H1 (cell line): ENCODE results near the gene ANO6. TPM values are rescaled to one million over a fixed set of nuclear protein-coding genes. Genes with fewer than 3 reads are reported as not detected.

Experiments
- CTCF ChIA-PET: fragments of 300-600 bp; sonication (Branson Sonifier 250); formaldehyde crosslinking; loops from one replicate; lab custom pipeline; 2021; ENCODE audit not compliant: partially characterized antibody; lab: Charles Lee
- POLR2A ChIA-PET: fragments of 300-600 bp; sonication (Branson Sonifier 250); formaldehyde crosslinking; loops from one replicate; lab custom pipeline; 2021; ENCODE audit warnings: inconsistent platforms; ENCODE audit not compliant: partially characterized antibody; lab: Charles Lee
- DNase-seq, 2 experiments: peaks; one replicate each; pipeline versions ENCODE4 v3.0.0 to v3.0.0-alpha.2; 2010 to 2022; ENCODE audit warnings: low spot score in 2 of 2, low read depth in 1 of 2, mixed read lengths in 1 of 2
- FAIRE-seq: peaks from 2 replicates; lab custom pipeline; 2011; peaks lifted over from hg19 to GRCh38; lab: Jason Lieb, UNC
- H2AFZ ChIP-seq: 2 replicates; pipeline ENCODE4 v1.8.1; 2012; ENCODE audit warnings: low read length, inconsistent platforms
- H2AK5ac ChIP-seq: 2 replicates; pipeline ENCODE4 v1.6.1; 2013; ENCODE audit warnings: low read depth, low read length
- H2BK120ac ChIP-seq: replicated peaks from 2 replicates; pipeline ENCODE3; 2013; ENCODE audit warnings: low read depth, low read length, inconsistent platforms
- H2BK12ac ChIP-seq: 2 replicates; pipeline ENCODE4 v1.6.1; 2013; ENCODE audit warnings: low read depth, low read length
- H2BK15ac ChIP-seq: 2 replicates; pipeline ENCODE4 v1.6.1; 2013; ENCODE audit warnings: low read length
- H2BK20ac ChIP-seq: 2 replicates; pipeline ENCODE4 v1.6.1; 2013; ENCODE audit warnings: low read length
- H2BK5ac ChIP-seq: 2 replicates; pipeline ENCODE4 v1.6.1; 2013; ENCODE audit warnings: low read depth, low read length
- H3K14ac ChIP-seq: 2 replicates; pipeline ENCODE4 v1.6.1; 2013; ENCODE audit warnings: inconsistent platforms; ENCODE audit not compliant: insufficient read length
- H3K18ac ChIP-seq: 2 replicates; pipeline ENCODE4 v1.6.1; 2013; ENCODE audit warnings: low read length; ENCODE audit errors: extremely low read depth
- H3K23ac ChIP-seq: 2 replicates; pipeline ENCODE4 v1.6.1; 2013; ENCODE audit warnings: inconsistent platforms; ENCODE audit not compliant: insufficient read length
- H3K23me2 ChIP-seq: 2 replicates; pipeline ENCODE4 v1.6.1; 2013; ENCODE audit warnings: low read depth, low read length
- H3K27ac ChIP-seq: 2 replicates; pipeline ENCODE4 v1.6.1; 2011; ENCODE audit warnings: low read depth, low read length, inconsistent platforms
- H3K27me3 ChIP-seq, 4 experiments: replicated peaks in 1 of 4; 1 replicate in 1 of 4; 2 replicates in 3 of 4; pipeline versions ENCODE4 v1.6.1 to v1.8.1; 2011 to 2013; ENCODE audit warnings: low read length in 3 of 4, mild to moderate bottlenecking in 3 of 4, inconsistent platforms in 2 of 4, mixed read lengths in 2 of 4, moderate library complexity in 1 of 4; ENCODE audit not compliant: control insufficient read depth in 3 of 4, insufficient read depth in 3 of 4; ENCODE audit errors: extremely low read depth in 1 of 4
- H3K36me3 ChIP-seq, 4 experiments: 2 replicates each; pipeline versions ENCODE4 v1.6.1 to v1.8.1; 2011 to 2013; ENCODE audit warnings: mild to moderate bottlenecking in 4 of 4, low read length in 3 of 4, moderate library complexity in 2 of 4, control low read depth in 1 of 4, inconsistent platforms in 1 of 4; ENCODE audit not compliant: insufficient read depth in 4 of 4, control insufficient read depth in 2 of 4
- H3K4ac ChIP-seq: replicated peaks from 2 replicates; pipeline ENCODE3; 2013; ENCODE audit warnings: low read length, low read depth, mixed read lengths, inconsistent platforms; ENCODE audit not compliant: insufficient read length
- H3K4me1 ChIP-seq, 4 experiments: replicated peaks in 1 of 4; 1 replicate in 1 of 4; 2 replicates in 3 of 4; pipeline versions ENCODE4 v1.6.1 to v1.8.1; 2011 to 2013; ENCODE audit warnings: low read length in 3 of 4, inconsistent platforms in 2 of 4, mixed read lengths in 1 of 4; ENCODE audit not compliant: insufficient read depth in 4 of 4, control insufficient read depth in 3 of 4
- H3K4me2 ChIP-seq, 2 experiments: 2 replicates each; pipeline versions ENCODE4 v1.6.1 to v1.8.1; 2011 to 2013; ENCODE audit warnings: low read depth in 2 of 2, low read length in 2 of 2, control low read depth in 1 of 2, inconsistent platforms in 1 of 2, mild to moderate bottlenecking in 1 of 2; ENCODE audit not compliant: insufficient read depth in 1 of 2
- H3K4me3 ChIP-seq, 4 experiments: fragments of 200-600, 300-600 bp in 1 of 4; sonication (generic), shearing (Covaris generic), sonication (Bioruptor Twin) in 1 of 4; 2 replicates each; pipeline versions ENCODE4 v1.5.1 to v1.8.1; 2011 to 2016; ENCODE audit warnings: low read length in 4 of 4, low read depth in 3 of 4, control low read depth in 2 of 4, inconsistent platforms in 2 of 4, mild to moderate bottlenecking in 2 of 4, mixed read lengths in 1 of 4, moderate library complexity in 1 of 4; ENCODE audit not compliant: insufficient read depth in 2 of 4; ENCODE audit errors: extremely low read depth in 1 of 4
- H3K56ac ChIP-seq: replicated peaks from 2 replicates; pipeline ENCODE3; 2013; ENCODE audit warnings: low read depth, mild to moderate bottlenecking, mixed read lengths, low read length, inconsistent platforms; ENCODE audit not compliant: insufficient read length
- H3K79me1 ChIP-seq: 2 replicates; pipeline ENCODE4 v1.6.1; 2013; ENCODE audit warnings: low read depth, low read length, control low read depth
- H3K79me2 ChIP-seq, 2 experiments: 2 replicates each; pipeline versions ENCODE4 v1.6.1 to v1.8.1; 2012 to 2013; ENCODE audit warnings: low read length in 2 of 2, mild to moderate bottlenecking in 2 of 2, inconsistent platforms in 1 of 2; ENCODE audit not compliant: insufficient read depth in 2 of 2, control insufficient read depth in 1 of 2
- H3K9ac ChIP-seq, 4 experiments: replicated peaks in 1 of 4; 1 replicate in 1 of 4; 2 replicates in 3 of 4; pipeline versions ENCODE4 v1.6.1 to v1.8.1; 2011 to 2013; ENCODE audit warnings: low read depth in 3 of 4, low read length in 3 of 4, control low read depth in 2 of 4, mild to moderate bottlenecking in 2 of 4, moderate library complexity in 2 of 4, inconsistent platforms in 1 of 4; ENCODE audit errors: extremely low read depth in 1 of 4
- H3K9me3 ChIP-seq, 2 experiments: 2 replicates each; pipeline versions ENCODE4 v1.6.1 to v1.8.1; 2012 to 2013; ENCODE audit warnings: mild to moderate bottlenecking in 2 of 2, moderate library complexity in 2 of 2, control low read depth in 1 of 2, inconsistent platforms in 1 of 2, low read depth in 1 of 2, low read length in 1 of 2, mixed read lengths in 1 of 2; ENCODE audit not compliant: insufficient read depth in 2 of 2
- H4K20me1 ChIP-seq, 2 experiments: replicated peaks in 1 of 2; 2 replicates each; pipeline versions ENCODE3 to v1.8.1; 2011 to 2013; ENCODE audit warnings: inconsistent platforms in 2 of 2, low read length in 2 of 2, mild to moderate bottlenecking in 1 of 2; ENCODE audit not compliant: insufficient read depth in 2 of 2, control insufficient read depth in 1 of 2
- H4K5ac ChIP-seq: 2 replicates; pipeline ENCODE4 v1.6.1; 2013; ENCODE audit warnings: low read length, low read depth, mixed read lengths, inconsistent platforms; ENCODE audit not compliant: insufficient read length
- H4K8ac ChIP-seq: 2 replicates; pipeline ENCODE4 v1.8.0; 2013; ENCODE audit warnings: mild to moderate bottlenecking, moderate library complexity, low read length, inconsistent platforms; ENCODE audit not compliant: insufficient read depth; ENCODE audit errors: extremely low read depth
- H4K91ac ChIP-seq: replicated peaks from 2 replicates; pipeline ENCODE3; 2013; ENCODE audit warnings: low read length, mixed read lengths, inconsistent platforms; ENCODE audit not compliant: insufficient read length
- ASH2L ChIP-seq: fragments of 200-600, 300-600 bp; sonication (generic); IDR thresholded peaks from one replicate; pipeline ENCODE4 v1.7.1; 2017; ENCODE audit warnings: low read length
- CBX5 ChIP-seq: fragments of 300-800, 300-1000 bp; sonication (generic); IDR thresholded peaks from 2 replicates; pipeline ENCODE4 v1.7.1; 2016; ENCODE audit warnings: antibody characterized with exemption, low read length, low read depth
- CHD1 ChIP-seq: IDR thresholded peaks from 2 replicates; pipeline ENCODE4 v1.6.1; 2012; ENCODE audit warnings: low read depth, low read length, improper control_type of control experiment
- GTF2F1 ChIP-seq: IDR thresholded peaks from 2 replicates; pipeline ENCODE4 v1.6.1; 2012; ENCODE audit warnings: low read depth, low read length, improper control_type of control experiment, borderline replicate concordance
- HDAC2 ChIP-seq, 2 experiments: fragments of 300-600 bp in 1 of 2; sonication (generic) in 1 of 2; IDR thresholded peaks; 2 replicates each; pipeline ENCODE4 v1.6.1; 2011 to 2012; ENCODE audit warnings: low read depth in 2 of 2, low read length in 2 of 2, mild to moderate bottlenecking in 2 of 2, moderate library complexity in 2 of 2, borderline replicate concordance in 1 of 2, inconsistent platforms in 1 of 2
- HDAC6 ChIP-seq: IDR thresholded peaks from one replicate; pipeline ENCODE4 v1.7.1; 2012; ENCODE audit warnings: low read depth, mild to moderate bottlenecking, inconsistent platforms, low read length, moderate library complexity
- MAFK ChIP-seq: IDR thresholded peaks from 2 replicates; pipeline ENCODE4 v1.6.1; 2012; ENCODE audit warnings: low read depth, mild to moderate bottlenecking, improper control_type of control experiment, low read length
- NRF1 ChIP-seq: IDR thresholded peaks from 2 replicates; pipeline ENCODE4 v1.6.1; 2011; ENCODE audit warnings: mild to moderate bottlenecking, low read depth, low read length, improper control_type of control experiment
- POLR2A ChIP-seq, 2 experiments: IDR thresholded peaks; 1 replicate in 1 of 2; 2 replicates in 1 of 2; pipeline ENCODE4 v1.6.1; 2011; ENCODE audit warnings: low read depth in 2 of 2, low read length in 2 of 2, mild to moderate bottlenecking in 2 of 2; ENCODE audit errors: control extremely low read depth in 1 of 2
- POLR2AphosphoS5 ChIP-seq: IDR thresholded peaks from 2 replicates; pipeline ENCODE4 v1.6.1; 2011; ENCODE audit warnings: low read depth, low read length
- RFX5 ChIP-seq: IDR thresholded peaks from 2 replicates; pipeline ENCODE4 v1.6.1; 2011; ENCODE audit warnings: low read depth, low read length, improper control_type of control experiment, borderline replicate concordance
- TBP ChIP-seq: IDR thresholded peaks from 2 replicates; pipeline ENCODE4 v1.6.1; 2011; ENCODE audit warnings: low read depth, low read length, improper control_type of control experiment
- TCF12 ChIP-seq: IDR thresholded peaks from 2 replicates; pipeline ENCODE4 v1.6.1; 2011; ENCODE audit warnings: low read depth, mild to moderate bottlenecking, low read length
- polyA plus RNA-seq, 7 experiments: library from polyadenylated mRNA; depleted of rRNA in 3 of 7; stranded (reverse) in 5 of 7; unstranded in 2 of 7; fragments of >200 nt in 5 of 7; fragments of 200-250 nt in 2 of 7; gene quantifications; 1 replicate in 5 of 7; 2 replicates in 1 of 7; 4 replicates in 1 of 7; pipeline versions ENCODE4 v1.2.1 to v1.2.3, GENCODE V29; 2011 to 2013; ENCODE audit warnings: missing spikeins in 2 of 7, mixed read lengths in 2 of 7
- total RNA-seq: library from RNA; stranded (reverse); fragmentation: NEBNext Ultra II Directional; extraction: Animal tissue kit (Norgen Biotek cat#: 25700); gene quantifications from 2 replicates; pipeline ENCODE4 v1.2.1, GENCODE V29; 2021

ANO6 gene
- total and polyA plus RNA-seq, 2 of the 8 experiments (the other 6 are each of a cell fraction or from before 2014, with no cell fraction given): 15.1 to 39.7 TPM

GRCh38 chr12:45256721-45257120 lies 40.8 kb downstream of the ANO6 start:
- no peak overlapping the region for H4K8ac ChIP-seq
- H3K4me2 ChIP-seq: no peak overlapping the region
- H3K27ac ChIP-seq: no peak overlapping the region
- no peak overlapping the region for H2BK15ac ChIP-seq
- ChIA-PET POLR2A (interaction anchor here (0.8 to 1.5 kb wide), 4 partner anchors 12 to 36 kb away, joined by 3 to 4 read pairs (median 3); no protein-coding TSS in a partner anchor), CTCF (interaction anchor here (0.6 to 2.7 kb wide), 3 partner anchors 12 to 257 kb away, joined by 3 to 12 read pairs (median 3); no protein-coding TSS in a partner anchor)
- H3K27me3 ChIP-seq: no peaks in the 10 kb centered on the region
- no peak overlapping the region for H3K56ac ChIP-seq
- H3K36me3 ChIP-seq: no peaks in the 10 kb centered on the region
- no peak overlapping the region for H2BK12ac ChIP-seq
- no peak overlapping the region for H4K5ac ChIP-seq
- no peak overlapping the region for H2BK120ac ChIP-seq
- peaks cover 0 to 2% of the 10 kb centered on the region in 2 experiments for H4K20me1 ChIP-seq
- no peak overlapping the region for H2AK5ac ChIP-seq
- no peak for FAIRE-seq
- H2BK20ac ChIP-seq: no peak overlapping the region
- no peak overlapping the region for H3K9ac ChIP-seq
- H3K23ac ChIP-seq: no peak overlapping the region
- H3K79me2 ChIP-seq: peaks cover 0 to 29% of the 10 kb centered on the region in 2 experiments; a peak in 3 of 4 replicates
- H3K4ac ChIP-seq: no peak overlapping the region
- H3K14ac ChIP-seq: no peak overlapping the region
- H4K91ac ChIP-seq: no peak overlapping the region
- no peaks in the 10 kb centered on the region for H3K9me3 ChIP-seq
- H3K23me2 ChIP-seq: no peaks in the 10 kb centered on the region
- no peak overlapping the region for H2AFZ ChIP-seq
- no peak overlapping the region for H3K4me3 ChIP-seq
- peaks cover 6% of the 10 kb centered on the region; the same call in 1 of the 2 replicates for H3K79me1 ChIP-seq
- TF ChIP-seq GTF2F1 (no peak), CHD1 (no peak), MAFK (no peak), NRF1 (no peak), TBP (no peak), HDAC6 (no peak), RFX5 (no peak), HDAC2 (IDR thresholded peaks at IDR 0.05; ENCODE audit: borderline replicate concordance in 1 of 2, low read depth in 2 of 2, low read length in 2 of 2) (no peak), ASH2L (no peak), POLR2AphosphoS5 (no peak), POLR2A (IDR thresholded peaks at IDR 0.05; ENCODE audit: control extremely low read depth in 1 of 2, low read depth in 2 of 2, low read length in 2 of 2) (no peak), CBX5 (no peak), TCF12 (no peak)
- peaks cover 3 to 9% (median 7%) of the 10 kb centered on the region in 4 experiments; a peak in 6 of 7 replicates for H3K4me1 ChIP-seq
- H2BK5ac ChIP-seq: no peak overlapping the region
- no peak for DNase-seq
- H3K18ac ChIP-seq: no peak overlapping the region
